ENCODE data around the gene BBS2. TPM values are rescaled to one million over a fixed set of nuclear protein-coding genes. Genes with fewer than 3 reads are reported as not detected.

The BBS2 gene
- total and polyA plus RNA-seq, 9 of the 15 experiments (the other 6 are each of a cell fraction or from before 2014, with no cell fraction given) = 4.2 to 22.7 (median 10.2) TPM

DNA sequence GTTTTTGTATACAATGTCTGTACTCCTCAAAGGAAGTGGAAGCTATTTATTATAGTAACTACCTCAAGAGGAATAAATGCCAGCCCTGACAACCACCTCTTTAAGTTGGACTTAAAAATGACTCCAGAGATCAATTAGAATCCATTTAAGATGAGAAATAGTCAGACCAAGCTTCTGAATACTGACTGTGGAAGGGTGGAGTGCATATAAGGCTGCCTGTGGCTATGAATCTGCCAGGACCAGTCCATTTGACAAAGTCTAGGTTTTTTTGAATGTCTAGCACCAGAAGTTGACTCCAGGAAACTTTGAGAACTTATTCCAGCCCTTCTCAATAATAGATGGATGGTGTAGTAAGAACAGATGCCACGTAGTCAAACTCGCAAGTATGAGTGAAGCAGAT lies 53.5 kb downstream of the BBS2 start (continued):
- TF ChIP-seq HDAC1 (IDR thresholded peaks at IDR 0.05) = no peak

DNA sequence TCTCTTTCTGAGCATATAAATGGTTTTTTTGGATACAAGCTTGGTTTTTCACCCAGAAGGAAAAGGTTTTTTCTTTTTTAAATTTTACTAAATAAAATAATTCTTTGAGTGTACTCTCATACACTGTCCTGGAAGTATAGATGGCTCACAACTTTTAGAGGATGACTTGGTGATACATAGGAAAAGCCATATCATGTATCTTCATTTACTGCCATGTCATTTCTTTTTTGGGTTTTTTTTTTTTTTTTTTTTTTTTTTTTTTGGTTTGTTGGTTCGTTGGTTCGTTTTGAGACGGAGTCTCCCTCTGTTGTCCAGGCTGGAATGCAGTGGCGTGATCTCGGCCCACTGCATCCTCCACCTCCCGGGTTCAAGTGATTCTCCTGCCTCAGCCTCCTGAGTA lies 56.7 kb downstream of the BBS2 start:
- Histone ChIP-seq H3K9ac (ENCODE audit: insufficient read depth in 1 of 2, low read depth in 2 of 2, low read length in 2 of 2) (no peak overlapping the region), H3K9me3 (replicated peaks; ENCODE audit: control insufficient read depth, insufficient read depth, low read depth, low read length) (no peaks in the 10 kb centered on the region), H3K9me1 (ENCODE audit: control insufficient read depth, insufficient read depth, low read length) (no peaks in the 10 kb centered on the region), H3K27ac (ENCODE audit: extremely low read depth, low read depth, low read length) (peak overlapping the region; percentile 72; the same call in 1 of the 3 replicates), H3K4me2 (ENCODE audit: insufficient read depth, low read length) (no peak overlapping the region; the same call in 1 of the 2 replicates), H3K36me3 (ENCODE audit: control insufficient read depth, insufficient read depth, low read length) (peaks cover 86% of the 10 kb centered on the region), H3K4me1 (replicated peaks in 1 of 2; ENCODE audit: control insufficient read depth in 2 of 2, insufficient read depth in 2 of 2, low read length in 2 of 2) (peaks cover 4 to 22% of the 10 kb centered on the region in 2 experiments; a peak in 4 of 5 replicates), H3K4me3 (no peak overlapping the region), H3K79me2 (ENCODE audit: control insufficient read depth, insufficient read depth, low read length) (0 out of 3 replicates have a peak, but pooled peaks cover 13% of the 10 kb centered on the region), H3K27me3 (ENCODE audit: control insufficient read depth in 2 of 2, insufficient read depth in 2 of 2, low read length in 2 of 2) (no peaks in the 10 kb centered on the region), H4K20me1 (replicated peaks; ENCODE audit: control insufficient read depth, insufficient read depth, low read length) (no peaks in the 10 kb centered on the region), H2AFZ (ENCODE audit: low read depth, low read length) (no peak overlapping the region)
- ChIA-PET POLR2A (interaction anchor here (1.2 kb wide), 1 partner anchor 12 kb away, joined by 4 read pairs; the partner anchor contains the start of gene NUDT21), CTCF (ENCODE audit: low intra/inter-chr PET ratio) (no interaction called here)
- BruUV-seq (replicated peaks) = no TSS peak
- intact Hi-C loops (cut with micrococcal nuclease) = no loop called here
- ATAC-seq (peak; percentile 16; the same call in 1 of the 3 replicates), FAIRE-seq (no peak), DNase-seq (ENCODE audit: extremely low read depth in 1 of 4, low spot score in 3 of 4) (no peak)
- in situ Hi-C loops (cut with MboI) = no loop called here
- TF ChIP-seq NCOA6 (IDR thresholded peaks at IDR 0.05) = no peak
- TF ChIP-seq U2AF1 (optimal IDR thresholded peaks at IDR 0.05; ENCODE audit: low read depth, low read length) = no peak
- TF ChIP-seq ZNF384 (IDR thresholded peaks at IDR 0.05; ENCODE audit: low read depth, low read length) = peak; percentile 55; the same call in 1 of the 2 replicates
- TF ChIP-seq TOE1 (IDR thresholded peaks at IDR 0.05; ENCODE audit: borderline replicate concordance) = no peak
- no peak for TF ChIP-seq TOE1 (CRISPR knock-in tag; IDR thresholded peaks at IDR 0.05; ENCODE audit: borderline replicate concordance, low read depth)
- TF ChIP-seq ZNF316 (IDR thresholded peaks at IDR 0.05) = peak; percentile 66
- TF ChIP-seq ARHGAP35 (IDR thresholded peaks at IDR 0.05; ENCODE audit: partially characterized antibody) = no peak
- TF ChIP-seq FOXA1 (IDR thresholded peaks at IDR 0.05; ENCODE audit: borderline replicate concordance) = no peak
- TF ChIP-seq MAFG (tag; conservative IDR thresholded peaks at IDR 0.05) = peak; percentile 21; the same call in 1 of the 2 replicates
- TF ChIP-seq, protein P1, sequence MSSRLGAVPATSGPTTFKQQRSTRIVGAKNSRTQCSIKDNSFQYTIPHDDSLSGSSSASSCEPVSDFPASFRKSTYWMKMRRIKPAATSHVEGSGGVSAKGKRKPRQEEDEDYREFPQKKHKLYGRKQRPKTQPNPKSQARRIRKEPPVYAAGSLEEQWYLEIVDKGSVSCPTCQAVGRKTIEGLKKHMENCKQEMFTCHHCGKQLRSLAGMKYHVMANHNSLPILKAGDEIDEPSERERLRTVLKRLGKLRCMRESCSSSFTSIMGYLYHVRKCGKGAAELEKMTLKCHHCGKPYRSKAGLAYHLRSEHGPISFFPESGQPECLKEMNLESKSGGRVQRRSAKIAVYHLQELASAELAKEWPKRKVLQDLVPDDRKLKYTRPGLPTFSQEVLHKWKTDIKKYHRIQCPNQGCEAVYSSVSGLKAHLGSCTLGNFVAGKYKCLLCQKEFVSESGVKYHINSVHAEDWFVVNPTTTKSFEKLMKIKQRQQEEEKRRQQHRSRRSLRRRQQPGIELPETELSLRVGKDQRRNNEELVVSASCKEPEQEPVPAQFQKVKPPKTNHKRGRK (tag; IDR thresholded peaks at IDR 0.05) = peak; percentile 28; the same call in 1 of the 2 replicates
- 64% methylated on average over 3 of the region's 6 CpGs for WGBS (ENCODE audit: insufficient coverage, low coverage, missing lambda C conversion rate)

Measured in K562 (cell line).